IPS-15b (cell line): ENCODE data around the gene TMC1.
"Not testable (repeated sequence)": the region's sequence is repeated elsewhere in the genome, so short reads cannot be mapped to it uniquely, and the experiment has no call there.

ENCODE experiments used
- H3K27me3 ChIP-seq: one replicate; pipeline ENCODE4 v1.6.1; 2013; ENCODE audit warnings: low read length; ENCODE audit not compliant: control insufficient read depth, insufficient read depth
- H3K36me3 ChIP-seq: one replicate; pipeline ENCODE4 v1.6.1; 2013; ENCODE audit warnings: low read length; ENCODE audit not compliant: control insufficient read depth, insufficient read depth
- H3K4me1 ChIP-seq: one replicate; pipeline ENCODE4 v1.6.1; 2013; ENCODE audit warnings: mild to moderate bottlenecking, low read length; ENCODE audit not compliant: control insufficient read depth, insufficient read depth
- H3K4me3 ChIP-seq: one replicate; pipeline ENCODE4 v1.5.1; 2013; ENCODE audit warnings: low read depth, low read length
- H3K9ac ChIP-seq: one replicate; pipeline ENCODE4 v1.6.1; 2013; ENCODE audit warnings: low read depth, mild to moderate bottlenecking, low read length
- H3K9me3 ChIP-seq: one replicate; pipeline ENCODE4 v1.6.1; 2013; ENCODE audit warnings: mild to moderate bottlenecking, low read length; ENCODE audit not compliant: control insufficient read depth, insufficient read depth

TMC1 gene

DNA sequence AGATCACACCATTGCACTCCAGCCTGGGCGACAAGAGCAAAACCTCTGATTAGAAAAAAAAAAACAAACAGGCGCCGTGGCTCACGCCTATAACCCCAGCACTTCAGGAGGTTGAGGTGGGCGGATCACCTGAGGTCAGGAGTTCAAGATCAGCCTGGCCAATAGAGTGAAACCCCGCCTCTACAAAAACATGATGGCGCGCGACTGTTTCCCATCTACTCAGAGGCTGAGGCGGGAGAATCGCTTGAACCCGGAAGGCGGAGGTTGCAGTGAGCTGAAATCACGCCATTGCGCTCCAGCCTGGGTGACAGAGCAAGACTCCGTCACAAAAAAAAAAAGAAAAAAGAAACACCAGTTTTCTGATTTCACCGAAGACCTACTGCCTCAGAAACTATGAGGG lies at the start of gene TMC1:
Gene TMC1 (plus strand): TSS at position 193 of the 400 bp plus-strand sequence. CDS start 127,041 bp downstream, outside the sequence.
- H3K4me3 ChIP-seq, H3K9ac ChIP-seq, H3K27me3 ChIP-seq, H3K9me3 ChIP-seq, H3K4me1 ChIP-seq, H3K36me3 ChIP-seq: not testable (repeated sequence)

- H3K9me3 ChIP-seq: no peaks in the 10 kb centered on the region
- no peaks in the 10 kb centered on the region for H3K36me3 ChIP-seq
- H3K9ac ChIP-seq: no peak overlapping the region
- no peaks in the 10 kb centered on the region for H3K27me3 ChIP-seq
- no peak overlapping the region for H3K4me3 ChIP-seq
- H3K4me1 ChIP-seq: peaks cover 7% of the 10 kb centered on the region
These were observed 47.7 kb upstream of the TMC1 start for GRCh38 chr9:72473474-72474261.

DNA sequence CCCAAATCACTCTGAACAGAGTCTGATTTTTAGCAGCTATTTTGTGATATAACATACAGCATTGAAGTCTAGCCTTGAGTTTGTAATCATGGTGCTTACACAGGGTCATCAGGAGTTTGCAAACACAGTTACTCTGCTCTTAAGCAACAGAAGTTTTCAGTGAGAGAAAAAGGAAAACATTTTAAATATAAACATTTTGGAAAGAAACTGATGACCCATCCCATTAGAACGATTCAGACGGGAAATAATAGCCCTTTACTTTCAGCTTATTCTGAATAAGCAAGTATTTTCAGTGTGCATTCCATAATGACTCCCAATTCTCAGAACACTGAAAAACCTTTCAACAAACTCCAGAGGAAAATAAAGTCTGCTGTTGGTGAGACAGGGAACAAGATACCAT lies 46.7 kb upstream of the TMC1 start:
- Histone ChIP-seq H3K27me3 (no peaks in the 10 kb centered on the region), H3K4me3 (no peak overlapping the region), H3K9ac (no peak overlapping the region), H3K36me3 (no peaks in the 10 kb centered on the region), H3K9me3 (no peaks in the 10 kb centered on the region), H3K4me1 (peaks cover 7% of the 10 kb centered on the region)

- H3K9me3 ChIP-seq: no peaks in the 10 kb centered on the region
These were observed 45.3 kb upstream of the TMC1 start for GRCh38 chr9:72476100-72476499.

GRCh38 chr9:72476617-72477437 lies 44.6 kb upstream of the TMC1 start:
- peaks cover 7% of the 10 kb centered on the region for H3K4me1 ChIP-seq
- no peaks in the 10 kb centered on the region for H3K36me3 ChIP-seq
- no peak overlapping the region for H3K4me3 ChIP-seq
- H3K9ac ChIP-seq: no peak overlapping the region
- no peaks in the 10 kb centered on the region for H3K9me3 ChIP-seq
- no peaks in the 10 kb centered on the region for H3K27me3 ChIP-seq

More at GRCh38 chr9:72476100-72476499, 45.3 kb upstream of the TMC1 start:
- peaks cover 7% of the 10 kb centered on the region for H3K4me1 ChIP-seq
- H3K27me3 ChIP-seq: no peaks in the 10 kb centered on the region
- H3K36me3 ChIP-seq: no peaks in the 10 kb centered on the region
- H3K4me3 ChIP-seq: no peak overlapping the region
- H3K9ac ChIP-seq: no peak overlapping the region

- peaks cover 7% of the 10 kb centered on the region for H3K4me1 ChIP-seq
- no peaks in the 10 kb centered on the region for H3K36me3 ChIP-seq
- H3K9me3 ChIP-seq: no peaks in the 10 kb centered on the region
- no peak overlapping the region for H3K9ac ChIP-seq
- no peak overlapping the region for H3K4me3 ChIP-seq
- H3K27me3 ChIP-seq: no peaks in the 10 kb centered on the region
These were observed 43.4 kb upstream of the TMC1 start for GRCh38 chr9:72477930-72478518.

GRCh38 chr9:72478966-72479365 lies 42.4 kb upstream of the TMC1 start:
- Histone ChIP-seq H3K4me1 (peaks cover 7% of the 10 kb centered on the region), H3K27me3 (no peaks in the 10 kb centered on the region), H3K36me3 (no peaks in the 10 kb centered on the region), H3K9ac (no peak overlapping the region), H3K4me3 (no peak overlapping the region), H3K9me3 (no peaks in the 10 kb centered on the region)

DNA sequence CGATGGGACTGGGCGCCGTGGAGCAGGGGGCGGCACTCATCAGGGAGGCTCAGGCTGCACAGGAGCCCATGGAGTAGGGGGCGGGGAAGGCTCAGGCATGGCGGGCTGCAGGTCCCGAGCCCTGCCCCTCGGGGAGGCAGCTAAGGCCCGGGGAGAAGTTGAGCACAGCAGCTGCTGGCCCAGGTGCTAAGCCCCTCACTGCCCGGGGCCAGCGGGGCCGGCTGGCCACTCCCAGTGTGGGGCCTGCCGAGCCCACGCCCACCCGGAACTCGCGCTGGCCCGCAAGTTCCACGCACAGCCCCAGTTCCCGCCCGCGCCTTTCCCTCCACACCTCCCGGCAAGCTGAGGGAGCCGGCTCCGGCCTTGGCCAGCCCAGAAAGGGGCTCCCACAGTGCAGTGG lies 41.1 kb upstream of the TMC1 start:
- H3K9ac ChIP-seq, H3K4me3 ChIP-seq, H3K36me3 ChIP-seq, H3K9me3 ChIP-seq, H3K4me1 ChIP-seq, H3K27me3 ChIP-seq: not testable (repeated sequence)

DNA sequence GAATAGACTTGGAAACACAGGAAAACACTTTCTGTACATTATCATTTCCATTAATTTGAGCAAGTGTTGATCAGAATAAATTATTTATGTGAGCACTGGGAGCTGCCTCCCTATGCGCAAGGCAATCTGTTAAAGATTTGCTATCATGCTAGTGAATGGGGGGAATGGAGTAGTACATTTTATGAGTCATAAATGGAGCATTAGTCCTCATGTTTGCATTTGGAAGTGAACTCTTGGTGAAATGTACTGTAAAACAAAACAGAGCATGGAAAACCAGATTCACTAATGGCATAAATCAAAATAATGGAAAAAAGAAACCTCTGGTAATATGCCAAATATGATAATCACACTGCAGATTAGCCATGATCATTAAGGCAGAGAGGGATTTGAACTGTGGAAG lies 40.5 kb upstream of the TMC1 start:
- Histone ChIP-seq H3K9me3 (no peaks in the 10 kb centered on the region), H3K36me3 (no peaks in the 10 kb centered on the region), H3K4me3 (no peak overlapping the region), H3K4me1 (peaks cover 7% of the 10 kb centered on the region), H3K27me3 (no peaks in the 10 kb centered on the region), H3K9ac (no peak overlapping the region)

DNA sequence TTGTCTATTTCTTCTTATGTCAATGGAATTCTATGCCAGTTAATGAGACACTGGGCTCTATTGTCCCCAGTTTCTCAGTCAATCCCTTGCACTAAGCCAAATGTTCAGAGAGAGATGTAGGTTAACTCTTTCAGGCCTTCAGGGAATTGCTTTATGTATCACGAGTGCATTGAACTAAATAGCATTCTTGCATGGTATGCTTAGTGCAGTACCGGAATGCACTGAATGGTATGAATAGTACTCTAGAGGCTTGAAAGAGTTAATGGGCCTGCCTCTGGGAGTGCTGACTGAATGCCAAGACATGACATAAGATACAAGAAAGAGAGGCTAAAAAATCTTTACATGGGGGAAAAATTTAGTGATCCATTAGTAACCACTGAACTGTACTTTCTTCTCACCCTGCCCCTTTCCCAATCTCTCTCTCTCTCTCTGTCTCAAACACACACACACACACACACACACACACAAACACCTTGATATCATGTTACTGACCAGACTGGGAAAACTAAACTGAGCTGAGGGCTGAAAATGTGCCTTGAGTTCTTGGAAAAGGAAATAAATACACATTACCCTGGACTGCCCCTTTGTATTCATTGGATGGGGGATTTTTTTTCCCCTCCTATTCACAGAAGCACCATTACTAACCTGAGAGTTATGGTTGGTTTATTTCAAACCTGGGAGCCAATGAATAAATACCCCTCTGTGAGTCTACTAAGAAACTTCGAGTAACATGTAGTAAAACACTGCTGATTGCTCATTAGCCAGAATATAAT lies 35.4 kb upstream of the TMC1 start:
- H3K9ac ChIP-seq: no peak overlapping the region
- no peaks in the 10 kb centered on the region for H3K27me3 ChIP-seq
- no peak overlapping the region for H3K4me3 ChIP-seq
- H3K36me3 ChIP-seq: no peaks in the 10 kb centered on the region
- H3K9me3 ChIP-seq: no peaks in the 10 kb centered on the region
- H3K4me1 ChIP-seq: no peaks in the 10 kb centered on the region

GRCh38 chr9:72486594-72486955 lies 34.8 kb upstream of the TMC1 start:
- no peaks in the 10 kb centered on the region for H3K27me3 ChIP-seq
- no peak overlapping the region for H3K9ac ChIP-seq
- no peaks in the 10 kb centered on the region for H3K9me3 ChIP-seq
- H3K4me1 ChIP-seq: no peaks in the 10 kb centered on the region
- no peaks in the 10 kb centered on the region for H3K36me3 ChIP-seq
- H3K4me3 ChIP-seq: no peak overlapping the region
